HUES64 (cell line): ENCODE results near the gene WWOX.

Experiments used
- H3K27ac ChIP-seq: 2 replicates; pipeline ENCODE4 v1.7.0; 2013; ENCODE audit warnings: low read depth, low read length, inconsistent platforms
- H3K27me3 ChIP-seq: 2 replicates; pipeline ENCODE4 v1.6.1; 2013; ENCODE audit warnings: mild to moderate bottlenecking, low read length; ENCODE audit not compliant: insufficient read depth
- H3K36me3 ChIP-seq: 2 replicates; pipeline ENCODE4 v1.6.1; 2013; ENCODE audit warnings: mild to moderate bottlenecking, low read length; ENCODE audit not compliant: insufficient read depth
- H3K4me1 ChIP-seq: 2 replicates; pipeline ENCODE4 v1.6.1; 2013; ENCODE audit warnings: mild to moderate bottlenecking, low read length, moderate library complexity; ENCODE audit not compliant: insufficient read depth
- H3K4me3 ChIP-seq: 2 replicates; pipeline ENCODE4 v1.5.1; 2013; ENCODE audit warnings: mild to moderate bottlenecking, low read length, moderate library complexity
- H3K9ac ChIP-seq: 2 replicates; pipeline ENCODE4 v1.6.1; 2013; ENCODE audit warnings: mild to moderate bottlenecking, low read depth, low read length
- H3K9me3 ChIP-seq: 2 replicates; pipeline ENCODE4 v1.6.1; 2013; ENCODE audit warnings: low read depth, low read length; ENCODE audit not compliant: insufficient read depth
- WGBS: fragments of 150-250, 120-280 bp; methylation state at CpG from one replicate; pipeline ENCODE4 v1.1.7; 2013; ENCODE audit warnings: missing lambda C conversion rate; 5-methylcytosine and 5-hydroxymethylcytosine counted together

WWOX gene

GRCh38 chr16:78407191-78407590 is 307.7 kb downstream of the WWOX start:
- Histone ChIP-seq H3K4me3 (no peak overlapping the region), H3K27me3 (no peaks in the 10 kb centered on the region), H3K36me3 (no peaks in the 10 kb centered on the region), H3K9ac (no peak overlapping the region), H3K4me1 (no peaks in the 10 kb centered on the region), H3K9me3 (peaks cover 24% of the 10 kb centered on the region), H3K27ac (no peak overlapping the region)

GRCh38 chr16:78413651-78414050 is 314.2 kb downstream of the WWOX start:
- no peak overlapping the region for H3K9ac ChIP-seq
- no peak overlapping the region for H3K4me3 ChIP-seq
- WGBS = 94% methylated on average over 3 of the region's 3 CpGs
- no peaks in the 10 kb centered on the region for H3K27me3 ChIP-seq
- no peaks in the 10 kb centered on the region for H3K36me3 ChIP-seq
- H3K27ac ChIP-seq = no peak overlapping the region
- peaks cover 16% of the 10 kb centered on the region for H3K4me1 ChIP-seq
- peaks cover 29% of the 10 kb centered on the region for H3K9me3 ChIP-seq

- Histone ChIP-seq H3K27me3 (no peaks in the 10 kb centered on the region), H3K27ac (no peak overlapping the region), H3K9ac (no peak overlapping the region), H3K4me1 (peaks cover 16% of the 10 kb centered on the region), H3K4me3 (no peak overlapping the region), H3K9me3 (peaks cover 22% of the 10 kb centered on the region), H3K36me3 (no peaks in the 10 kb centered on the region)
- WGBS = 96% methylated on average over 5 of the region's 5 CpGs
These were observed 315.6 kb downstream of the WWOX start for GRCh38 chr16:78415013-78415412.

GRCh38 chr16:78415669-78416068 is 316.2 kb downstream of the WWOX start:
- H3K27me3 ChIP-seq = no peaks in the 10 kb centered on the region
- H3K36me3 ChIP-seq = no peaks in the 10 kb centered on the region
- peaks cover 16% of the 10 kb centered on the region for H3K4me1 ChIP-seq
- 100% methylated on average over 1 of the region's 1 CpG for WGBS
- peaks cover 18% of the 10 kb centered on the region for H3K9me3 ChIP-seq
- no peak overlapping the region for H3K4me3 ChIP-seq
- peak overlapping the region; percentile 37; the same call in 1 of the 2 replicates for H3K27ac ChIP-seq
- no peak overlapping the region for H3K9ac ChIP-seq

- peaks cover 18% of the 10 kb centered on the region for H3K9me3 ChIP-seq
- peak overlapping the region; percentile 37; the same call in 1 of the 2 replicates for H3K27ac ChIP-seq
- no peaks in the 10 kb centered on the region for H3K36me3 ChIP-seq
- H3K27me3 ChIP-seq = no peaks in the 10 kb centered on the region
- H3K9ac ChIP-seq = no peak overlapping the region
- peaks cover 24% of the 10 kb centered on the region for H3K4me1 ChIP-seq
- no peak overlapping the region for H3K4me3 ChIP-seq
These were observed 316.9 kb downstream of the WWOX start for GRCh38 chr16:78416400-78416799.

GRCh38 chr16:78421181-78421708 is 321.8 kb downstream of the WWOX start:
- WGBS = 74% methylated on average over 3 of the region's 3 CpGs
- Histone ChIP-seq H3K9me3 (no peaks in the 10 kb centered on the region), H3K9ac (no peak overlapping the region), H3K27me3 (no peaks in the 10 kb centered on the region), H3K36me3 (no peaks in the 10 kb centered on the region), H3K27ac (peak overlapping the region; percentile 80), H3K4me1 (peaks cover 19% of the 10 kb centered on the region), H3K4me3 (no peak overlapping the region)

- Histone ChIP-seq H3K9me3 (no peaks in the 10 kb centered on the region), H3K4me3 (no peak overlapping the region), H3K27me3 (no peaks in the 10 kb centered on the region), H3K36me3 (no peaks in the 10 kb centered on the region), H3K4me1 (peaks cover 13% of the 10 kb centered on the region), H3K27ac (no peak overlapping the region), H3K9ac (no peak overlapping the region)
- WGBS = 98% methylated on average over 4 of the region's 4 CpGs
These were observed 325.8 kb downstream of the WWOX start for GRCh38 chr16:78425281-78425680.

- WGBS = 97% methylated on average over 7 of the region's 7 CpGs
- H3K36me3 ChIP-seq = no peaks in the 10 kb centered on the region
- no peak overlapping the region for H3K4me3 ChIP-seq
- no peaks in the 10 kb centered on the region for H3K27me3 ChIP-seq
- H3K9ac ChIP-seq = no peak overlapping the region
- no peaks in the 10 kb centered on the region for H3K9me3 ChIP-seq
- peaks cover 9% of the 10 kb centered on the region for H3K4me1 ChIP-seq
- H3K27ac ChIP-seq = no peak overlapping the region
These were observed 326.5 kb downstream of the WWOX start for GRCh38 chr16:78425891-78426510.

- H3K9me3 ChIP-seq = no peaks in the 10 kb centered on the region
- no peaks in the 10 kb centered on the region for H3K4me1 ChIP-seq
- no peaks in the 10 kb centered on the region for H3K27me3 ChIP-seq
- H3K9ac ChIP-seq = no peak overlapping the region
- H3K27ac ChIP-seq = no peak overlapping the region
- no peaks in the 10 kb centered on the region for H3K36me3 ChIP-seq
- 91% methylated on average over 3 of the region's 3 CpGs for WGBS
- H3K4me3 ChIP-seq = no peak overlapping the region
These were observed 328.7 kb downstream of the WWOX start for GRCh38 chr16:78428193-78428592.

GRCh38 chr16:78430281-78430680 is 330.8 kb downstream of the WWOX start:
- Histone ChIP-seq H3K4me3 (no peak overlapping the region), H3K9me3 (no peaks in the 10 kb centered on the region), H3K27ac (no peak overlapping the region), H3K36me3 (no peaks in the 10 kb centered on the region), H3K27me3 (no peaks in the 10 kb centered on the region), H3K9ac (no peak overlapping the region), H3K4me1 (no peaks in the 10 kb centered on the region)
- WGBS = 100% methylated on average over 3 of the region's 4 CpGs

- H3K9ac ChIP-seq = no peak overlapping the region
- WGBS = 95% methylated on average over 5 of the region's 6 CpGs
- H3K27me3 ChIP-seq = no peaks in the 10 kb centered on the region
- H3K9me3 ChIP-seq = no peaks in the 10 kb centered on the region
- H3K27ac ChIP-seq = no peak overlapping the region
- H3K36me3 ChIP-seq = no peaks in the 10 kb centered on the region
- H3K4me3 ChIP-seq = no peak overlapping the region
- H3K4me1 ChIP-seq = no peaks in the 10 kb centered on the region
These were observed 331.7 kb downstream of the WWOX start for GRCh38 chr16:78431004-78431670.
